ENCODE data around the gene TMC2.
"Not testable (repeated sequence)": the region's sequence is repeated elsewhere in the genome, so short reads cannot be mapped to it uniquely, and the experiment has no call there.

Gene TMC2

GRCh38 chr20:2663364-2663886 is 127.1 kb downstream of the TMC2 start:
- DNase-seq (ENCODE audit: low read depth), result no peak

GRCh38 chr20:2663887-2664719 is 127.7 kb downstream of the TMC2 start, which contains the start of gene IDH3B:
Gene IDH3B (minus strand): TSS chr20:2664216. CDS start chr20:2664188, 28 bp downstream.
- DNase-seq (ENCODE audit: low read depth), result peak; percentile 68

GRCh38 chr20:2671977-2672376 is 135.6 kb downstream of the TMC2 start:
- no peak for DNase-seq (ENCODE audit: low read depth)

GRCh38 chr20:2672446-2672845 is 136.1 kb downstream of the TMC2 start:
- DNase-seq (ENCODE audit: low read depth), result no peak

- no peak for DNase-seq (ENCODE audit: low read depth)
These were observed 137.1 kb downstream of the TMC2 start for GRCh38 chr20:2673453-2673852.

GRCh38 chr20:2680046-2680445 is 143.7 kb downstream of the TMC2 start:
- no peak for DNase-seq (ENCODE audit: low read depth)

- DNase-seq (ENCODE audit: low read depth), result not testable (repeated sequence)
These were observed 145.7 kb downstream of the TMC2 start for GRCh38 chr20:2682040-2682439.

GRCh38 chr20:2684817-2685216 is 148.4 kb downstream of the TMC2 start:
- DNase-seq (ENCODE audit: low read depth), result not testable (repeated sequence)

- DNase-seq (ENCODE audit: low read depth), result no peak
These were observed 151.1 kb downstream of the TMC2 start for GRCh38 chr20:2687514-2687913.

- no peak for DNase-seq (ENCODE audit: low read depth)
These were observed 151.7 kb downstream of the TMC2 start for GRCh38 chr20:2688041-2688591.

GRCh38 chr20:2690213-2690612 is 153.8 kb downstream of the TMC2 start:
- DNase-seq (ENCODE audit: low read depth), result no peak

GRCh38 chr20:2690718-2691117 is 154.3 kb downstream of the TMC2 start:
- DNase-seq (ENCODE audit: low read depth), result no peak

- DNase-seq (ENCODE audit: low read depth), result no peak
These were observed 154.8 kb downstream of the TMC2 start for GRCh38 chr20:2691127-2691526.

Measured in HS-27A (cell line).